ENCODE results near the gene DAB2IP. TPM values are rescaled to one million over a fixed set of nuclear protein-coding genes. Genes with fewer than 3 reads are reported as not detected.

Gene DAB2IP
- total and polyA plus RNA-seq, 2 donors from 2014 or later: 33.8 to 105 TPM

- H3K36me3 ChIP-seq (ENCODE audit: control insufficient read depth in 2 of 3, insufficient read depth in 3 of 3, low read length in 3 of 3): peaks cover 0 to 3% (median 0%) of the 10 kb centered on the region in 3 donors
- H3K4me3 ChIP-seq (ENCODE audit: low read length in 3 of 3): peak overlapping the region; percentile 63 to 81 (median 74)
- H3K9ac ChIP-seq (ENCODE audit: low read length in 3 of 3): peak overlapping the region; percentile 44 to 91 (median 64)
- no peaks in the 10 kb centered on the region for H3K9me3 ChIP-seq (ENCODE audit: control insufficient read depth in 2 of 3, insufficient read depth in 1 of 3, low read length in 3 of 3)
- TF ChIP-seq CTCF (IDR thresholded peaks at IDR 0.05; ENCODE audit: borderline replicate concordance, extremely low read depth, insufficient read depth): no peak
- DNase-seq (no peak), FAIRE-seq (no peak)
- no peaks in the 10 kb centered on the region for H3K27me3 ChIP-seq (ENCODE audit: control insufficient read depth, insufficient read depth, low read length)
- intact Hi-C loops (cut with DNase I): no loop called here
- H3K27ac ChIP-seq (ENCODE audit: low read depth in 2 of 2, low read length in 2 of 2): peak overlapping the region; percentile 15 to 71
- H3K4me1 ChIP-seq (ENCODE audit: control insufficient read depth in 2 of 3, insufficient read depth in 2 of 3, low read depth in 1 of 3, low read length in 3 of 3): peaks cover 6 to 47% (median 45%) of the 10 kb centered on the region in 3 donors
Observed at GRCh38 chr9:121652838-121653231, 1.4 kb downstream of the DAB2IP start.

- Histone ChIP-seq H3K27me3 (ENCODE audit: control insufficient read depth, insufficient read depth, low read length) (no peaks in the 10 kb centered on the region), H3K9me3 (ENCODE audit: control insufficient read depth in 2 of 3, insufficient read depth in 1 of 3, low read length in 3 of 3) (no peaks in the 10 kb centered on the region), H3K4me1 (ENCODE audit: control insufficient read depth in 2 of 3, insufficient read depth in 2 of 3, low read depth in 1 of 3, low read length in 3 of 3) (peaks cover 6 to 50% (median 49%) of the 10 kb centered on the region in 3 donors), H3K27ac (ENCODE audit: low read depth in 2 of 2, low read length in 2 of 2) (peak overlapping the region in 1 of 2 donors; percentile 26), H3K36me3 (ENCODE audit: control insufficient read depth in 2 of 3, insufficient read depth in 3 of 3, low read length in 3 of 3) (peaks cover 0 to 3% (median 0%) of the 10 kb centered on the region in 3 donors), H3K9ac (ENCODE audit: low read length in 3 of 3) (no peak overlapping the region), H3K4me3 (ENCODE audit: low read length in 3 of 3) (no peak overlapping the region)
- intact Hi-C loops (cut with DNase I): no loop called here
- no peak for FAIRE-seq
- no peak for TF ChIP-seq CTCF (IDR thresholded peaks at IDR 0.05; ENCODE audit: borderline replicate concordance, extremely low read depth, insufficient read depth)
- DNase-seq: no peak
Observed at GRCh38 chr9:121654499-121655140, 3.2 kb downstream of the DAB2IP start.

- TF ChIP-seq CTCF (IDR thresholded peaks at IDR 0.05; ENCODE audit: borderline replicate concordance, extremely low read depth, insufficient read depth): no peak
- DNase-seq (no peak), FAIRE-seq (no peak)
- H3K36me3 ChIP-seq (ENCODE audit: control insufficient read depth in 2 of 3, insufficient read depth in 3 of 3, low read length in 3 of 3): peaks cover 0 to 3% (median 0%) of the 10 kb centered on the region in 3 donors
- H3K4me1 ChIP-seq (ENCODE audit: control insufficient read depth in 2 of 3, insufficient read depth in 2 of 3, low read depth in 1 of 3, low read length in 3 of 3): peaks cover 3 to 44% (median 44%) of the 10 kb centered on the region in 3 donors
- no peak overlapping the region for H3K4me3 ChIP-seq (ENCODE audit: low read length in 3 of 3)
- no peaks in the 10 kb centered on the region for H3K9me3 ChIP-seq (ENCODE audit: control insufficient read depth in 2 of 3, insufficient read depth in 1 of 3, low read length in 3 of 3)
- H3K27ac ChIP-seq (ENCODE audit: low read depth in 2 of 2, low read length in 2 of 2): no peak overlapping the region
- no peaks in the 10 kb centered on the region for H3K27me3 ChIP-seq (ENCODE audit: control insufficient read depth, insufficient read depth, low read length)
- H3K9ac ChIP-seq (ENCODE audit: low read length in 3 of 3): no peak overlapping the region
- intact Hi-C loops (cut with DNase I): no loop called here
Observed at GRCh38 chr9:121655231-121655755, 3.9 kb downstream of the DAB2IP start.

Data from kidney (tissue), 14 donors.